ENCODE results near the gene AGBL2.
"Not testable (repeated sequence)": the region's sequence is repeated elsewhere in the genome, so short reads cannot be mapped to it uniquely, and the experiment has no call there.

The AGBL2 gene, protein sequence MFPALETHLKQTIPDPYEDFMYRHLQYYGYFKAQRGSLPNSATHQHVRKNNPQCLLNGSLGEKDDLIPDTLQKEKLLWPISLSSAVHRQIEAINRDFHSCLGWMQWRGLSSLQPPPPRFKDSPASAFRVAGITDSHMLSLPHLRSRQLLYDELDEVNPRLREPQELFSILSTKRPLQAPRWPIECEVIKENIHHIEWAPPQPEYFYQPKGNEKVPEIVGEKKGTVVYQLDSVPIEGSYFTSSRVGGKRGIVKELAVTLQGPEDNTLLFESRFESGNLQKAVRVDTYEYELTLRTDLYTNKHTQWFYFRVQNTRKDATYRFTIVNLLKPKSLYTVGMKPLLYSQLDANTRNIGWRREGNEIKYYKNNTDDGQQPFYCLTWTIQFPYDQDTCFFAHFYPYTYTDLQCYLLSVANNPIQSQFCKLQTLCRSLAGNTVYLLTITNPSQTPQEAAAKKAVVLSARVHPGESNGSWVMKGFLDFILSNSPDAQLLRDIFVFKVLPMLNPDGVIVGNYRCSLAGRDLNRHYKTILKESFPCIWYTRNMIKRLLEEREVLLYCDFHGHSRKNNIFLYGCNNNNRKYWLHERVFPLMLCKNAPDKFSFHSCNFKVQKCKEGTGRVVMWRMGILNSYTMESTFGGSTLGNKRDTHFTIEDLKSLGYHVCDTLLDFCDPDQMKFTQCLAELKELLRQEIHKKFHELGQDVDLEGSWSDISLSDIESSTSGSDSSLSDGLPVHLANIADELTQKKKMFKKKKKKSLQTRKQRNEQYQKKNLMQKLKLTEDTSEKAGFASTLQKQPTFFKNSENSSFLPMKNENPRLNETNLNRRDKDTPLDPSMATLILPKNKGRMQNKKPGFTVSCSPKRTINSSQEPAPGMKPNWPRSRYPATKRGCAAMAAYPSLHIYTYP

DNA sequence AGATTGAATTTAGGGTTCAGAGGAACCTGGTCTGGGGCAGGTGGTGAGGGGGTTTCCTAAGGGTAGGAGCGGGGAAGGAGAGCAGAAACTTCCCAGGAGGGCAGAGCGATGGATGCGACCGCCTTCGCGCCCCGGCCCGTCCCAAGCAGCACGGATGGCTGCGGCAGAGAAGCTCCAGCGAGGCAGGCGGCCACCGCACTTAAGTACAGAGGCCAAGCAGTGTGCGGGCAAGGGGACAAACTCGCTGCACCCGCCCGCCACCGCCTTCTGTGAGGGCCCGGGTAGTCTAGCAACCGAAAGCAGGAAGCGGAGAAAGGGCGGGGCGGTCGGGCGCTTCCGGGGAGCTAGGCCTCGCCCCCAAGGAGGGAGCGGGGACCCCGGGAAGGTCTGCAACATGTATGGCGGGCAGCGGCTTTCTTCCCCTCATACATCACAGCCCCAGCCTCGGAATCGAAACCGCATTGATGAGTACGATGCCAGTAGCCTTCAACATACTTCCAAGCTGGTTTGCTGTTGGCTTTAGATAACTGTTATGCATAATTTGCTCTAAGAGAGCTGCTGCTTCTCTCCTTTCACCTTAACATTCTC is at the start of gene AGBL2:
AGBL2 (minus strand) TSS at position 288 of the 588 bp plus-strand sequence. CDS start 719 bp downstream, outside the sequence.
- DNase-seq (ENCODE audit: low read depth, low spot score) = no peak

DNA sequence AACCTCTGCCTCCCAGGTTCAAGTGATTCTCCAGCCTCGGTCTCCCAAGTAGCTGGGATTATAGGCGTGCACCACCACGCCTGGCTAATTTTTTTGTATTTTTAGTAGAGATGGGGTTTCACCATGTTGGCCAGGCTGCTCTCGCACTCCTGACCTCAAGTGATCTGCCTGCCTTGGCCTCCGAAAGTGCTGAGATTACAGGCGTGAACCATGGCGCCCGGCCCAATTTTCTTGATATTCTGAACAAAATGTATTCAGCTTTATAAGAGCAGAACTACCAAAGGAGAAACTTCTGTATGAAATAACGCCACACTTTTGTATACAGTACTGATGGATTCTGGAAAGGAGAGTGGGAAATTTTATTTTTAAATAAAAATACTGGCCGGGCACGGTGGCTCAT is 44.1 kb upstream of the AGBL2 start:
- not testable (repeated sequence) for DNase-seq (ENCODE audit: low read depth, low spot score)

DNA sequence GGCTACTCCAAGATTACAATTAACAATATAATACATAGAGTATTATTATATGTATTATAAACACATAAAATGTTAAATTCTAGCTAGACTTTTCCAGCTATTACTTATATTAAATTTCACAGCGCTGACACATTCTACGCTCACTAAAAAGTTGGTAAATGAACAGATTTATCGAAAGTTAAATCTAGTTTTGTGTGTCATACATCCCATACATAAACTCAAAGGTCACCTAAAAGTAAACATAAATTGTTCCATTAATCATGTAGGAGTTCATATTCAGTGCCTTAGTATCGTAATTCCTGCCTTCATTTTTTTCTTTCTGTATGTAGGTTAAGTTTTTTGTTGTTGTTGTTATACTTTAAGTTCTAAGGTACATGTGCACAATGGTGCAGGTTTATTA is 41.0 kb upstream of the AGBL2 start:
- no peak for DNase-seq (ENCODE audit: low read depth, low spot score)

DNA sequence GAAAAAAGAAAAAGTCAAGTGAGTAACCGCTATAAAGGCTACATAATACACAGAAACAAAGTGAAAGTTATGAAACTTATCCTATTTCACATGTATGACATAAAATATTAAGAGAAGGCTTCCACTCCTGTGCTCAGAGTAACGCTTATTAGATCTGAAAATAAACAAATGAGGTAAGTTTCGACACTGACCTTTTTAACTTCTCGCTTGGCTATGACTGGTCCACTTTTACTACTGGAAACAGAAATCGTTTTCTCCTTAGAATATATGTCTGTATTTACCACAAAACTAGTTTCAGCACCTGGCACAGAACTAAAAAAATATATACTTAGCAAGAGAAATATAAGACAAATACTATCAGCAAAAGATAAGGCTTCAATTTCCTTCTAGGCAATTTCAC is 35.6 kb upstream of the AGBL2 start:
- no peak for DNase-seq (ENCODE audit: low read depth, low spot score)

DNA sequence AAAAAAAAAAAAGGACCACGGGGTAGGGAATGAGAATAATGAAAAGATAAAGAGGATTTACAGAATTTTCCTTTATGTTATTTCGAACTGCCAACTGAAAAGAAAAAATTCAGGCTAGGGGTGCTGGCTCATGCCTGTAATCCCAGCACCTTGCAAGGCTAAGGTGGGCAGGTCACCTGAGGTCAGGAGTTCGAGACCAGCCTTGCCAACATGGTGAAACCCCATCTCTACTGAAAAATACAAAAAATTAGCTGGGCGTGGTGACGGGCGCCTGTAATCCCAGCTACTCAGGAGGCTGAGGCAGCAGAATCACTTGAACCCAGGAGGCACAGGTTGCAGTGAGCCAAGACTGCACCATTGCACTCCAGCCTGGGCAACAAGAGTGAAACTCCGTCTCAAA is 27.3 kb upstream of the AGBL2 start:
- not testable (repeated sequence) for DNase-seq (ENCODE audit: low read depth, low spot score)

DNA sequence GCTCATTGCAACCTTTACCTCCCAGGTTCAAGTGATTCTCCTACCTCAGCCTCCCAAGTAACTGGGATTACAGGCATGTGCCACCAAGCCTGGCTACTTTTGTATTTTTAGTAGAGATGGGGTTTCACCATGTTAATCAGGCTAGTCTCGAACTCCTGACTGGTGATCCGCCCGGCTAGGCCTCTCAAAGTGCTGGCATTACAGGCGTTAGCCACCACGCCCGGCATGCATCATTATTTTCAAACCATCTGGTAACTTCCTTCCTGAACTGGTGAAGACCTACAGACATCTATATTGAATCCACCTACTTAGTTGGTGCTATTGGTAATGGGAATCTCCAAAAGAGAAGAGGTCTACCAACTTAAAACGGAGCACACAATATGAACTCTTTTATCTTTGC is 22.6 kb upstream of the AGBL2 start:
- DNase-seq (ENCODE audit: low read depth, low spot score) = not testable (repeated sequence)

DNA sequence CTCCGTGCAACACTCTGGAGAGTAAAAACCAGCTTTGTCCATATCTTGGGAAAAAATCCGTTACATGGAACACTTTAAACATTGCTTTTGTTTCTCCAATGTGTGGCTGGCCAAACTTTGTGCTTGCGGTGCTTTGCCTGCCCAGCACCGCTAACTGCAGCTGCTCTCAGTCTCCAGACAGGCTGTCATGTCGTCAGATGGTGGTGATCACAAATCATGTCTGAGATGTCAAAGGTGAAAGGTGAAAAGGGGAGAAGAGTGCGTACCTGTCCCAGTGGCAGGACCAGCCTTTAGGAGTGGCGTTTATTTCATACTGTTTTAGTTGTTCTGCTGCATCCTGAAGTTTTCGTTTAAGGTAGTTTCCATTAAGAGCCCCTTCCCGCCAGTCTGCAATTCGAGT is 17.1 kb upstream of the AGBL2 start:
- no peak for DNase-seq (ENCODE audit: low read depth, low spot score)

DNA sequence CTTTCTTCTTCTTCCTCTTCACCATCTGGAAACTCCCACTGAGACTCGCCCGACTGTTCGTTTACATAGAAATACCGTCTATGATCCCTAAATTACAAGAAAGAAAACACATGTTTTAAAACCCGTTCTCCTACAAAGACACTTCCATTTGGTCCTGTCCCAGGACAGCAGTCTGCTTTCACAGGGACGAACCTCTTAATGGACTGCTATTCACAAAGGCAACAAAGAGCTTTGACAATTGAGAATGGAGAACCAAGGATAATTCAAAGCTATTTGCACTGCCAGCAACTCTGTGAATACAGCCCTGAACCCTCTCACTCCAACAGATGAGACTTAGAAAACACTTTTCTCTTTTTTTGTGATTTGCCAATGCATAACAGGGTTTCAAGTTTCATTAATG is 16.3 kb upstream of the AGBL2 start:
- DNase-seq (ENCODE audit: low read depth, low spot score) = no peak

DNA sequence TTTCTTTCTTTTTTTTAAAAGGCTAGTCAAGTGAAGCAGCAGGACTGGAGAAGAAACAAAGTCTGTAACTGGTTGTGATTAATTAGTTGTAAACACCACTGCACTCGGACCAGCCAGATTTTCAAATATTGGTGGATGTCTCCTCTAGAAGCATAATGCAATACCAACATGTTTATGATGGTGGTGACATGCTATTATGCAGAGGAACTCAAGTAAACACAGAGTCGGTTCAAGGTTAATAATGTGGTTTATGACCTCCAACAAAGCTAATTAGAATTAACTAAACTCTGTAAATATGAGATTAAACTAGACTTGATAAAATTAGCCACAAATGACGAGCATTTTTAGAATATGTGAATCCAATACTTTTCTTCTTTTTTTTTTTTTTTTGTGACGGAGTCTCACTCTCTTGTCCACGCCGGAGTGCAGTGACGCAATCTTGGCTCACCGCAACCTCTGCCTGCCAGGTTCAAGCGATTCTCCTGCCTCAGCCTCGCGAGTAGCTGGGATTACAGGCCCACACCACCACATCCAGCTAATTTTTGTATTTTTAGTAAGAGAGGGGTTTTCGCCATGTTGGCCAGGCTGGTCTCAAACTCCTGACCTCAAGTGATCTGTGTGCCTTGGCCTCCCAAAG is 11.8 kb upstream of the AGBL2 start:
- DNase-seq (ENCODE audit: low read depth, low spot score) = no peak

DNA sequence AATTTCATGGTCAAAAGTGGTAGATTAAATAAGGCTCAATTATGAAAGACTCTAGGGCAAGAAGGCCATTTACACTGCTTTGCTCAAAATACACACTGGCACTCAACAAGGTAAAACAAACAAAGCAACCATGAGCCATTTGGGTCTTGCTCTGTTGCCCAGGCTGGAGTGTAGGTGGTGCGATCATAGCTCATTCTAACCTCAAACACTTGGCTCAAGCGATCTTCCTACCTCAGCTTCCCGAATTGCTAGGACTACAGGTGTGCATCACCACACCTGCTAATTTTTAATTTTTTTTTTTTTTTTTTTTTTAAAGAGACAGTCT is 10.9 kb upstream of the AGBL2 start:
- no peak for DNase-seq (ENCODE audit: low read depth, low spot score)

DNA sequence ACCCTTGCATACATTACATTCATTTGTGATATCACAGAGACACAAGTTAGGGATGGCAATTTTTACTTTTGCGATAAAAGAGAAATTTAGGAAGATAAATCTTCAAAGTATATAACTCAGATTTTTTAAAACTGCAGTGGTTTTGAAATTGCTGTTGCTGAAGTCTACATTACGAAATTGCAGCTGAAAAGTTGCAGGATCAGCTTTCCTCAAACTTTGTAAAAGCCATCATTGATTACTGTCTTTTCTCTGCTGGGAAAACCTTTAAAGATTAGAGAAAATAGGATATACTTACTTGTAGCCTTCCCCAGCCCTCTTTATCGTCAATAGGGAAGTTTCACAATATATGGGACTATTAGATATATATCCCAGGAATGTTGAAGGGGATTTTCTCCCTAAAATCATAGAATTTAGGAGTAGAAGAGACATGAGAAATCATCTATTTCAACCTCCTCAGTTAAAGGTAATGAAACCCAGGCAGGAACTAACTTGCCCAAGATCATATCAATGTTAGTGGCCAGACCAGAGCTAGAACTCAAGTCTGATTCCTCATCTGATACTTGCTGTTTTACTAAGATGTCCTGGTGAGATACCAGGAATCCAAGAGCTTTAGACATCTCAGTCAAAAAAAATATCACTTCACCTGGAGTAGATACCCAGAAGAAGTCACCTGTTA is 10.4 kb upstream of the AGBL2 start:
- no peak for DNase-seq (ENCODE audit: low read depth, low spot score)

DNA sequence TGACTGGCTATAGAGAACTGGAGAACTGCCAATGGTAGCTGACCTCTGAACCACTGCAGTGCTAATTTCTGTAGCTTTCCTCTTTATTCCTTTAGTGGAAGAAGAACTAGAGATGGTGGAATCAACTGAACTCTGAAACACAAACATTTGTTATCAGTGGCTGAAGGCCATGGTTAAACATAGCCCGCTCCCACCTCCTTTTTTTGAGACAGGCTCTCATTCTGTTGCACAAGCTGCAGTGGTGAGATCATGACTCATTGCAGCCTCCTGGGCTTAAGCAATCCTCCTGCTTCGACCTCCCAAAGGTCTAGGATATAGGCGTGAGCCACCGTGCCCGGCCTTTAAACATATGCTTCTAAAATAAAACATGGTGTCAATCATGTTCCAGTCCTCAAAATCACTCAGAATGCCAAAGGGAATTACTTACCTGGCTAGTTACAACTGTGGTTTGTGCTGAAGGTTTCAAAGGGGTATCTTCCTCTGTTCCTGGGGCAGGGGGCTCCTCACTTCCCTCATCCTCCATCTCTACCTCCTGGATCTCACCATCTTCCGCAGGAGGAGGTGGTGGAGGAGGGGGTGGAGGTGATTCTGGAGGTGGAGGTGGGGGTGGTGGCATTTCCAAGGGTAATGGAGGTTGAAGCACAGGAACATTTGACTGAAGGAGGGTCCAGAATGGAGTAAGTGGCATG is 9.0 kb upstream of the AGBL2 start:
- DNase-seq (ENCODE audit: low read depth, low spot score) = no peak

DNA sequence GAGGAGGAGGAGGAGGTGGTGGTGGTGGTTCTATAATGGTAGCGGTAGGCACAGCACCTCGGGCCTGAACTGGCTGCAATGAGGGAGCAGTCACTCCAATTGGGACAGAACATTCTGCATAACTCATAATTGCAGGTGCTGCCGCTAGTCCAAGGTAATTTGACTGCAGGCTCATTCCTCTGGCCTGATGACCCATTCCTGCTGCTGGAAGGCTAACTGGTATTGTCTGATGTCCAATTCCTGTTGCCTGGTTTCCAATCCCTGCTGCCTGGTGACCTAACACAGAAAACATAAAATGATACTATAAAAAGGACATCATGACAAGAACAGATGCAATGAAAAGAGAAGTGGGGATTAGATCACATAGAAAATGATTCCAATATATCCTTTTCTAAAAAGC is 7.9 kb upstream of the AGBL2 start:
- DNase-seq (ENCODE audit: low read depth, low spot score) = no peak

DNA sequence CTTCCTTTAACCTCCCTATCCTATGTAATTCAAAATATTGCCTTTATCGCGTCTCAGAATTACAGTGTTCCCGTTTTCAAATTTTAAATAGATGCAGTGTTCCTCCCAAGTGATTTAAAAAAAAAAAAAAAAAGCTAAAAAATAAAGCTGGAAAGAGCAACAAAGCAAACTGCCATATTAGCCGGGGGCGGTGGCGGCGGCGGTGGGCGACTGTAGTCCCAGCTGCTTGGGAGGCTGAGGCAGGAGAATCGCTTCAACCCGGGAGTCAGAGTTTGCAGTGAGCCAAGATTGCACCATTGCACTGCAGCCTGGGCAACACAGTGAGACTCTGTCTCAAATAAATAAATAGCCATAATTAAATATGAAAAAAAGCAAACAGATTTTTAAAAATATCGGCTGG is 5.5 kb upstream of the AGBL2 start:
- no peak for DNase-seq (ENCODE audit: low read depth, low spot score)

DNA sequence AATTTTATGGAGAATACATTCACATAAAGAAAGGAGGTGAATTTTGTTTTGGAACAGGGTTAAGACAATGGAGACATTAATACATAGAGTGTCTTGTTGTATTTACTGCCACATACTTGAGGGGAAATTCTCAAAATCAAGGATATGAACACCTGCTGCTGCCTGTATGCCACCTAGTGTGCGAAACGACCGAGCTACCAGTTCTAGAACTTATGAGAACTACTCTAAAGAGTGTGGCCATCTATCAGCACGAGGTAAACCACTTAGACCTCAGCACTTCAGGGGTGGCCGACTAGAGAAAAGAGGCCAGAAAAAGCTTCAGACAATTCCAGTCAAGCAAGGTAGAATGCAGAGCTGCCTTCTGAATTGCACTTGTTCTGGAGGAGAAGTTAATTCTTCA is 1.5 kb upstream of the AGBL2 start:
- no peak for DNase-seq (ENCODE audit: low read depth, low spot score)

DNA sequence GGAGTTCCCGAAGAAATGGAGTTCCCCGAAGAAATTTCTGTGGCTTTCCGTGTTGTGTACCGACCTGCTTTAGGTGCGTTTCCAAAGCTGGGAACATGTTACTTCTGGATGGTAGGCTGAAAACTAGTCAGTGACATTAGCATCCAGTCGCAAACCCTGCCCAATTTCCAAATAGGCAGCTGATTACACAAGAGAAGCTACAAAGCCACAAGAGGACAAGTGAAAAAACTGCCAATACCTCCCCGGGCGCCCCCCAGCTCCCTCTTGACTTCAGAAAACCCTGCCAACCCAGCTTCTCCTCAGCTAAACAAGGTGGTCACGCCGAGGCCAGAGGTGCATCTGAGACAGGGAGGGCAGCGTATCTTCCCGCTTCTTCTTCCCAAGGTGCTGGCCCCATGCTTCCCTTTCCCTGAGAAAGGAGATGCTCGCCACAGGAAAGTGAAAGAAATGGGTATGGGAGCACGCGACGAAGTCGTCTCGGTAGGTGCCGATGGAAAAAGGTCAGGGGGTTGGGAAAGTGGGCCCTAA is 551 bp downstream of the AGBL2 start:
- no peak for DNase-seq (ENCODE audit: low read depth, low spot score)

DNA sequence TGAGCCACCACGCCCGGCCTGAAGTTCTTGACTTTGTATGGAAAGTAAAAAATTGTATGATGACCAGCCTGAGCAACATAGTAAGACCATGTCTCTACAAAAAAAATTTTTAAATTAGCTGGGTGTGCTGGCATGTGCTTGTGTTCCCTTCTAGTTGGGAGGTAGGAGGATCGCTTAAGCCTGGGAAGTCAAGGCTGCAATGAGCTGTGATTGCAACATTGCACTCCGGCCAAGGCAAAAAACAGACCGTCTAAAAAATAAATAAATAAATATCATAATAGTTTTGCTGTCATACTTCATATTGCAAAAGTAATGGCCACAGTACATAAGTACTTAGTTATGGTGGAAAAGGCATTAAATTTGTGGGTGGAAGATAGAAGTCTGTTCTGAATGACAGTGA is 3.4 kb downstream of the AGBL2 start:
- no peak for DNase-seq (ENCODE audit: low read depth, low spot score)

DNA sequence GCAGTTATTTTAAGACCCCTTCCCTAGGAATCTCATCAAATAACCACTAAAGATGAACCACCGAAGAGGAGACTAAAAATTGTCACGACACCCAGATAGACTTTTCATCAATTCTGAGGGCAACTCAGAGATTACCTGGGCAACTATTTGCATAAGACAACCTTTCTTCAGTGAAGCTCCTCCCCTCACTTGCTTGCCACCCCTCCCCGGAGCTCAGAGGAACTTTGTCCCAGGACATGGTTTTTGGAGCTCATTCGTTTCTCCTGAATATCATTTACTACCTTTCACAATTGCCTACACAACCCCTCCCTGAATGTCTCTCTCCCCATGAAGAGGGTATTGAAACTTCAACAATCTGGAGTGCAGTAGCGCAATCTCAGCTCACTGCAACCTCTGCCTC is 3.9 kb downstream of the AGBL2 start:
- no peak for DNase-seq (ENCODE audit: low read depth, low spot score)

DNA sequence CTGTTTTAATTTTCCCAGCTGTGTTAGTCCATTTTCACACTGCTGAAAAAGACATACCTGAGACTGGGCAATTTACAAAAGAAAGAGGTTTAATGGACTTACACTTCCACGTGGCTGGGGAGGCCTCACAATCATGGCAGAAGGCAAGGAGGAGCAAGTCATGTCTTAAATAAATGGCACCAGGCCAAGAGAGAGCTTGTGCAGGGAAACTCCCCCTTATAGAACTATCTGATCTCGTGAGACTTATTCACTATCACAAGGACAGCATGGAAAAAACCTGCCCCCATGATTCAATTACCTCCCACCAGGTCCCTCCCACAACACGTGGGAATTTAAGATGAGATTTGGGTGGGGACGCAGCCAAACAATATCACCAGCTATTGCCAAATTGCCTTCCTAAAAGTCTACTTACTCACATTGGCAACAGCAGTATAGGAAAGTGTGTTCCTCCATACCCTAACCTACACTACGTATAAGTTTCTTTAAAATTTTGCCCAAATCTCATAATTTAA is 7.8 kb downstream of the AGBL2 start:
- DNase-seq (ENCODE audit: low read depth, low spot score) = not testable (repeated sequence)

DNA sequence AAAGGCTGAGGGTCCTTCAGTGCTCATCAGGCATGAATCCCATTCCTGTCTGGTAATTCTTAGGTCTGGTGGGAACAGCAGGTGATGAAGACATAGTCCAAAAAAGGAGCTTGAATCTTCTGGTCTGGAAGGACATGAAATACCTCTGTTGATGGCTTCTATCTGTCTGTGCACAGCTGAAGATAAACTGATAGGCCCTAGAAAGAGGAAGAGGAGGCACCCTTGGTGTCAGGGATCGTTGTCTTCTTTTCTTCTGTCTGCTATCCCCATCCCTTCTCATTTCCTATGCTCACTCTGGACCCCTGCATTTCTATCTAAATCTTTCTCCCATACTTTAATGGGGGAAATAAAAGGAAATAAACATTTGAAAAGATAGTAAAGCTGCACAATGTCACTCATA is 9.4 kb downstream of the AGBL2 start:
- no peak for DNase-seq (ENCODE audit: low read depth, low spot score)
